ENCODE results near the gene BRPF3. TPM values are rescaled to one million over a fixed set of nuclear protein-coding genes. Genes with fewer than 3 reads are reported as not detected.
"Not testable (repeated sequence)": the region's sequence is repeated elsewhere in the genome, so short reads cannot be mapped to it uniquely, and the experiment has no call there.

BRPF3 gene
- total and polyA plus RNA-seq, 10 donors, result 2.4 to 42.7 (median 31.6) TPM

- DNase-seq, result no peak
- intact Hi-C loops (cut with DNase I; ENCODE audit: low total_unique reads), result no loop called here
Observed at GRCh38 chr6:36217946-36218345, 21.4 kb downstream of the BRPF3 start.

GRCh38 chr6:36218516-36218915, 22.0 kb downstream of the BRPF3 start:
- H3K9me3 ChIP-seq; DNase-seq; H3K4me3 ChIP-seq; H3K27me3 ChIP-seq (replicated peaks in 1 of 7); intact Hi-C loops (cut with DNase I; ENCODE audit: low total_unique reads): not testable (repeated sequence)
- H3K4me1 ChIP-seq, result peaks cover 0 to 50% (median 22%) of the 10 kb centered on the region in 6 donors
- peaks cover 3 to 100% (median 71%) of the 10 kb centered on the region in 6 donors for H3K36me3 ChIP-seq
- peak overlapping the region in 3 of 8 donors; percentile 6 to 53 (median 29) for H3K27ac ChIP-seq
- WGBS, 5 donors, result 94 to 99% (median 95%) methylated on average over 5 to 9 of the region's 9 CpGs

More at GRCh38 chr6:36217946-36218345, 21.4 kb downstream of the BRPF3 start:
- Histone ChIP-seq H3K36me3 (peaks cover 3 to 100% (median 73%) of the 10 kb centered on the region in 6 donors), H3K4me1 (peaks cover 0 to 47% (median 22%) of the 10 kb centered on the region in 6 donors), H3K27me3 (replicated peaks in 1 of 7) (no peaks in the 10 kb centered on the region), H3K27ac (peak overlapping the region in 5 of 8 donors; percentile 15 to 55 (median 48)), H3K4me3 (no peak overlapping the region), H3K9me3 (no peaks in the 10 kb centered on the region)
- TF ChIP-seq POLR2A (IDR thresholded peaks at IDR 0.05) (no peak), POLR2AphosphoS5 (IDR thresholded peaks at IDR 0.05) (no peak), CTCF (IDR thresholded peaks at IDR 0.05 in 8 of 11, conservative IDR thresholded peaks at IDR 0.05 in 3 of 11) (no peak)
- 60 to 93% (median 73%) methylated on average over 1 of the region's 1 CpG for WGBS, 5 donors

- peak overlapping the region in 3 of 8 donors; percentile 6 to 53 (median 29) for H3K27ac ChIP-seq
- no peaks in the 10 kb centered on the region for H3K9me3 ChIP-seq
- DNase-seq, result no peak
- 36 to 64% (median 53%) methylated on average over 3 of the region's 3 CpGs for WGBS, 5 donors
- intact Hi-C loops (cut with DNase I; ENCODE audit: low total_unique reads), result no loop called here
- H3K27me3 ChIP-seq (replicated peaks in 1 of 7), result no peaks in the 10 kb centered on the region
- peaks cover 0 to 53% (median 24%) of the 10 kb centered on the region in 6 donors for H3K4me1 ChIP-seq
- no peak overlapping the region for H3K4me3 ChIP-seq
- peaks cover 3 to 100% (median 68%) of the 10 kb centered on the region in 6 donors for H3K36me3 ChIP-seq
- TF ChIP-seq POLR2AphosphoS5 (IDR thresholded peaks at IDR 0.05) (no peak), CTCF (IDR thresholded peaks at IDR 0.05 in 8 of 11, conservative IDR thresholded peaks at IDR 0.05 in 3 of 11) (no peak), POLR2A (IDR thresholded peaks at IDR 0.05) (no peak)
Observed at GRCh38 chr6:36219081-36219480, 22.5 kb downstream of the BRPF3 start.

GRCh38 chr6:36220226-36220625, 23.7 kb downstream of the BRPF3 start:
- Histone ChIP-seq H3K4me1 (peaks cover 3 to 63% (median 32%) of the 10 kb centered on the region in 6 donors), H3K36me3 (peaks cover 3 to 100% (median 60%) of the 10 kb centered on the region in 6 donors), H3K9me3 (no peaks in the 10 kb centered on the region), H3K27me3 (replicated peaks in 1 of 7) (no peaks in the 10 kb centered on the region), H3K27ac (no peak overlapping the region), H3K4me3 (no peak overlapping the region)
- no peak for DNase-seq
- WGBS, 5 donors, result 95 to 97% (median 96%) methylated on average over 4 of the region's 4 CpGs
- TF ChIP-seq POLR2A (IDR thresholded peaks at IDR 0.05) (no peak), CTCF (IDR thresholded peaks at IDR 0.05 in 8 of 11, conservative IDR thresholded peaks at IDR 0.05 in 3 of 11) (no peak), POLR2AphosphoS5 (IDR thresholded peaks at IDR 0.05) (no peak)
- intact Hi-C loops (cut with DNase I; ENCODE audit: low total_unique reads), result no loop called here
